A673 (cell line): ENCODE data around the gene CSNK2B.

Source experiments
- CTCF ChIP-seq: fragments of 300-800, 200-600 bp; sonication (generic); conservative IDR thresholded peaks from 2 replicates; pipeline ENCODE4 v1.5.1; 2017; ENCODE audit warnings: low read depth, mild to moderate bottlenecking, antibody characterized with exemption, low read length, moderate library complexity, mixed read lengths
- EZH2 ChIP-seq: fragments of 200-600 bp; sonication (generic); IDR thresholded peaks from 2 replicates; pipeline ENCODE4 v1.6.1; 2017; ENCODE audit warnings: borderline replicate concordance, low read depth, mild to moderate bottlenecking, mixed read lengths, antibody characterized with exemption, low read length; ENCODE audit not compliant: poor library complexity, severe bottlenecking

- no peak for TF ChIP-seq CTCF
- TF ChIP-seq EZH2, result no peak
These were observed 41.8 kb upstream of the CSNK2B start for GRCh38 chr6:31624070-31624469.
